ENCODE data around the gene PDE1C. TPM values are rescaled to one million over a fixed set of nuclear protein-coding genes. Genes with fewer than 3 reads are reported as not detected.
A peak's percentile ranks its signal among the peaks of the same experiment; 100 is the strongest.

PDE1C gene
- total and polyA plus RNA-seq, 2 experiments from 2014 or later: 0.38 to 2.3 TPM

DNA sequence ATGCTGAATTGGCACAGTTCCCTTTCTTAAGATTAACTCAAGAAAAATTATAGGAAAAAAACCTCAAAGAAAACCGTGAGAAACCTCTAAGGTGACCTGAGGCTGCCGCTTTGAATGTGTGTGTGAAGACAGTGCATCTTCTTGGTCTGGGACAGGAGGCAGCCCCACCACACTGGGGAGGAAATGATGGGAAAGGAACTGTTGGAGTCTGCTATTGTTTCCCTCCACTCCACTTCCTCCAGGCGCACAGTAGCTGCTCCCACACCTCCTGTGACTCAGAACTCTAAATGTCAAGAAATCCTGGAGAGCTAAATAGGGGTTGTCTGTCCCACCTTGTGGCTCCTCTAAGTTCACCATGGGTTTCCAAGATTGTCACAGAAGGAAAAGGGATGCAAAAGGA is 179.4 kb downstream of the PDE1C start:
- no peaks in the 10 kb centered on the region for H3K9me3 ChIP-seq (ENCODE audit: low read depth)
- no peak overlapping the region for H3K4me3 ChIP-seq
- no peak overlapping the region for H3K27ac ChIP-seq
- no peak for DNase-seq (ENCODE audit: low read depth in 1 of 2, low spot score in 1 of 2)
- no peaks in the 10 kb centered on the region for H3K4me1 ChIP-seq (ENCODE audit: low read depth)
- no peak for TF ChIP-seq CTCF (IDR thresholded peaks at IDR 0.05; ENCODE audit: low read depth, low read length)
- H3K36me3 ChIP-seq: no peaks in the 10 kb centered on the region
- no peaks in the 10 kb centered on the region for H3K27me3 ChIP-seq

DNA sequence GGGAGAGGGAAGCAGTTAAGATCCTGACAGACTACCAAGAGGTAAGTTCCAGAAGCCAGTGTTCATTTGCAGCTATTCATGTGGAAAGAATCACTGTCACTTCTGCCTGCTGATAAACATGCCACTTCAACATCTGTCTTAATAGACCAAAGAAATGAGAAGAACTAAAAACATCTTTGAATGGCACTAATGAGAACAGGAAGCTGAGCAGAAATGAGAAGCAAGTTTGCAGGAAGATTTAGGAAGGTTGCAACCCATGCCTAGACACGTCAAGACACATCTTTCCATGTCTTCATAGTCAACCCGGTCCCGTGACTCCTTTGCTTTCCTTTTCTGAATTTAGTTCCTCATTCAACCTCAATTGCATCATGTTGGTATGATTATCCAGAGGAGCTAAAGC is 180.0 kb downstream of the PDE1C start:
- no peak for TF ChIP-seq CTCF (IDR thresholded peaks at IDR 0.05; ENCODE audit: low read depth, low read length)
- no peaks in the 10 kb centered on the region for H3K36me3 ChIP-seq
- H3K4me3 ChIP-seq: no peak overlapping the region
- no peaks in the 10 kb centered on the region for H3K4me1 ChIP-seq (ENCODE audit: low read depth)
- H3K27me3 ChIP-seq: no peaks in the 10 kb centered on the region
- no peak for DNase-seq (ENCODE audit: low read depth in 1 of 2, low spot score in 1 of 2)
- H3K27ac ChIP-seq: no peak overlapping the region
- H3K9me3 ChIP-seq (ENCODE audit: low read depth): no peaks in the 10 kb centered on the region

- Histone ChIP-seq H3K4me3 (no peak overlapping the region), H3K9me3 (ENCODE audit: low read depth) (no peaks in the 10 kb centered on the region), H3K4me1 (ENCODE audit: low read depth) (peaks cover 3% of the 10 kb centered on the region), H3K27ac (no peak overlapping the region), H3K36me3 (no peaks in the 10 kb centered on the region), H3K27me3 (no peaks in the 10 kb centered on the region)
- TF ChIP-seq CTCF (IDR thresholded peaks at IDR 0.05; ENCODE audit: low read depth, low read length): no peak
- DNase-seq (ENCODE audit: low read depth in 1 of 2, low spot score in 1 of 2): no peak
These were observed 183.2 kb downstream of the PDE1C start for GRCh38 chr7:31887006-31887405.

- Histone ChIP-seq H3K27ac (no peak overlapping the region), H3K4me3 (no peak overlapping the region), H3K9me3 (ENCODE audit: low read depth) (no peaks in the 10 kb centered on the region), H3K4me1 (ENCODE audit: low read depth) (peaks cover 3% of the 10 kb centered on the region), H3K27me3 (no peaks in the 10 kb centered on the region), H3K36me3 (no peaks in the 10 kb centered on the region)
- DNase-seq (ENCODE audit: low read depth in 1 of 2, low spot score in 1 of 2): no peak
- TF ChIP-seq CTCF (IDR thresholded peaks at IDR 0.05; ENCODE audit: low read depth, low read length): no peak
These were observed 185.0 kb downstream of the PDE1C start for GRCh38 chr7:31885171-31885570.

DNA sequence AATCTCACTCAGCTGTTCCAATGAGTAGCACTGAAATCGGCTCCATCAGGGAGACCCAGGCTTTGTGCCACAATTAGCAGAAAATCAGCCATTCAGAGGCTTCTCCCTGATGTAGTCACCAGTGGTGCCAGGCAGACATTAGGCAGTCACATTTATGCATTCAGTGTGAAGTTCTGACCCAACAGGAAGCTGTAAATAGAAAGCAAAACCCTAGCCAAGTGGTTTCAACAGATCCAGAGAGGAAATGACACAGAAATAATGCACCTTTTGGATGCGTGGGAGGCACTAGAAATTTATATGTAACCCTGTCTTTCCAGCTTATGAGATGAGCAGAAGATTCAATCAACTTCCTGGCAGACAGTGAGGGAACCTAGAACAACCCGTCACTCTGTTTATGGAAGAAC is 186.4 kb downstream of the PDE1C start:
- H3K4me1 ChIP-seq (ENCODE audit: low read depth): peaks cover 3% of the 10 kb centered on the region
- TF ChIP-seq CTCF (IDR thresholded peaks at IDR 0.05; ENCODE audit: low read depth, low read length): no peak

DNA sequence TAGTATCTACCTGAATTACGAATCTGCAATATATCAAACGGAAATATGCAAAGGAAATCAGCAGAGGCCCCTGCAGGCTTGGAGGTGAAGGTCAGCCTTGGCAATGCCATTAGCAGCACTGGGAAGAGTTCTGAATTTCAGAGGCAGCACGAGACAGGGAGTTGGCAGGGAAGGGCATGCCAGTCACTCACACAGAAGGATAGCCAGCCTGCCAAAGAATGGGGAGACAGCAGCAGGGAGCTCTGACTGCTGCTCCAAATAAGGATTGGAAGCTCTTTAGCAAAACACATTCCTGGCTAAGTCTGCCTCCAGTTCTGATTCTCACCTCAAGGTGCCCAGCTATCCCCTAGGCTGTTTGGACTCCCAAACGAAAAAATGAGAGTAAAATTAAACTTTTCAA is 188.0 kb downstream of the PDE1C start:
- Histone ChIP-seq H3K36me3 (no peaks in the 10 kb centered on the region), H3K4me1 (ENCODE audit: low read depth) (peaks cover 3% of the 10 kb centered on the region), H3K27ac (no peak overlapping the region), H3K9me3 (ENCODE audit: low read depth) (no peaks in the 10 kb centered on the region), H3K4me3 (no peak overlapping the region), H3K27me3 (no peaks in the 10 kb centered on the region)
- no peak for TF ChIP-seq CTCF (IDR thresholded peaks at IDR 0.05; ENCODE audit: low read depth, low read length)
- DNase-seq (ENCODE audit: low read depth in 1 of 2, low spot score in 1 of 2): peak in 1 of 2 donors; percentile 39

More for the DNA sequence above, 186.4 kb downstream of the PDE1C start:
- H3K4me3 ChIP-seq: no peak overlapping the region
- H3K36me3 ChIP-seq: no peaks in the 10 kb centered on the region
- no peaks in the 10 kb centered on the region for H3K27me3 ChIP-seq
- H3K27ac ChIP-seq: no peak overlapping the region
- peak in 1 of 2 donors; percentile 59 for DNase-seq (ENCODE audit: low read depth in 1 of 2, low spot score in 1 of 2)
- H3K9me3 ChIP-seq (ENCODE audit: low read depth): no peaks in the 10 kb centered on the region

Measured in cardiac muscle cell (in vitro differentiated cells and primary cell).